Measurements from ENCODE around the gene TPRKB.
"Not testable (repeated sequence)": the region's sequence is repeated elsewhere in the genome, so short reads cannot be mapped to it uniquely, and the experiment has no call there.

TPRKB gene

DNA sequence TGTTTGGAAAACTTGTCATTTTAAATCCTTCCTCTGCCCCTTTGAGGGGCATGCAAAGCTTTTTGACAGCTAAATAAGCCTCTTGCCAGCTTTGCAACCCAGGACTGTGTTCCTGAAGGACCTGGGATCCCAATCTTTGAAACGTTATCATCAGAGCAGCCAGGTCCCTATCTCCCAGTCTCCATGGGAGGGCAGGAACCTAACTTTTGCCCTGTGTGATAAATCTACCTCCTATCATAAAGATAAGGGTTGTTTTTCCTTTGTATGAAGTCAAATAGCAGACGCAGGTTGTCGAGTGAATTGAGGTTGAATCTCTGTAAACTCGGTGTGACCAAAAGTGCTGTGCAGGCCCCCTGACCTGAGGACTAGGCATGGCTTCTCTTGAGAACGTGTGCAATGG lies 30.1 kb downstream of the TPRKB start:
- H3K4me3 ChIP-seq (replicated peaks in 1 of 2; ENCODE audit: low read depth in 2 of 2, low read length in 2 of 2), result no peak overlapping the region
- no peak for DNase-seq (ENCODE audit: low read depth in 2 of 2)
- no peak for TF ChIP-seq CTCF (IDR thresholded peaks at IDR 0.05; ENCODE audit: low read depth, low read length)

DNA sequence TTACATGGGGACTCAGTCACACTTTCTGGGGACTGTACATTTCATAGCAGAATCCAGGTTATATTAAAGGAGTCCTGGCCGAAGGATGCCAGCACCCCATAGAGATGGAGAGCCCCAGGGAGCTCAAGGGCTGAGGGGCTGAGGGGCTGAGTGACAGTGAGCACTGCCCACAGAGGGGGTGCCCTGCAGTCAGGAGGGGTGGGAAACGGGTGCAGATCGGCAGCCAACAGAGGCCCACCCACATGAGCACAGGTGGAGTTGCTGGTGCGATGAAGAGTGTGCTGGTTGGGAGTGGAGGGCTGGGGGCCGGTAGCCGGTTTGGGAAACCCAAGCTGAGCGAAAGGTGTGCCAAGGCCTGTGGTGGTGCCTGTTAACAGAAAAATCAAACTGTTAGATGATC lies 32.1 kb downstream of the TPRKB start:
- TF ChIP-seq CTCF (IDR thresholded peaks at IDR 0.05; ENCODE audit: low read depth, low read length), result no peak
- no peak for DNase-seq (ENCODE audit: low read depth in 2 of 2)
- H3K4me3 ChIP-seq (replicated peaks in 1 of 2; ENCODE audit: low read depth in 2 of 2, low read length in 2 of 2), result no peak overlapping the region

DNA sequence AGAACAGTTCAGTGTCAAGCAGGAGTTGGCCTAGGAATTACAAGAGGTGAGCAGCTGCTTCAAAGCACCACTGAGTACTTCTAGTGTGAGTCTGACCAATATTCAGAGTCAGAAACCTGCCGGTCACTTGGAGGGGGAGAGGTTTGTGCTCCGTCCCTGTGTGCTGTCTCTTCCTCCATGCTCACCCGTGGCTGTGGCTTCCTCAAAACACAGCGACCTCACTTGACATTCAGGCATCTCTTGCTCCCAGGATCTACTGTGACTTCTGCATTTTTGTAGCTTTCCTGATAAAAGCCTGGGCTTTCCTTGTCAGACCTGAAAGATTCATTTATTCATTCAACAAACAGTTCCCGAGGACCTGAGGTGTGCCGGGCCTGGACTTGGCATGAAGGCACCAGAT lies 32.9 kb downstream of the TPRKB start:
- no peak for TF ChIP-seq CTCF (IDR thresholded peaks at IDR 0.05; ENCODE audit: low read depth, low read length)
- H3K4me3 ChIP-seq (replicated peaks in 1 of 2; ENCODE audit: low read depth in 2 of 2, low read length in 2 of 2), result no peak overlapping the region
- no peak for DNase-seq (ENCODE audit: low read depth in 2 of 2)

- no peak overlapping the region for H3K4me3 ChIP-seq (replicated peaks in 1 of 2; ENCODE audit: low read depth in 2 of 2, low read length in 2 of 2)
- DNase-seq (ENCODE audit: low read depth in 2 of 2), result no peak
Observed at GRCh38 chr2:73703675-73704074, 33.5 kb downstream of the TPRKB start.

GRCh38 chr2:73702852-73703493 lies 34.2 kb downstream of the TPRKB start:
- not testable (repeated sequence) for H3K4me3 ChIP-seq (replicated peaks in 1 of 2; ENCODE audit: low read depth in 2 of 2, low read length in 2 of 2)
- DNase-seq (ENCODE audit: low read depth in 2 of 2), result peak in 1 of 2 donors; percentile 72

More at GRCh38 chr2:73703675-73704074, 33.5 kb downstream of the TPRKB start:
- TF ChIP-seq CTCF (IDR thresholded peaks at IDR 0.05; ENCODE audit: low read depth, low read length), result no peak

GRCh38 chr2:73701968-73702665 lies 35.0 kb downstream of the TPRKB start:
- H3K4me3 ChIP-seq (replicated peaks in 1 of 2; ENCODE audit: low read depth in 2 of 2, low read length in 2 of 2), result no peak overlapping the region
- no peak for DNase-seq (ENCODE audit: low read depth in 2 of 2)
- TF ChIP-seq CTCF (IDR thresholded peaks at IDR 0.05; ENCODE audit: low read depth, low read length), result no peak

DNA sequence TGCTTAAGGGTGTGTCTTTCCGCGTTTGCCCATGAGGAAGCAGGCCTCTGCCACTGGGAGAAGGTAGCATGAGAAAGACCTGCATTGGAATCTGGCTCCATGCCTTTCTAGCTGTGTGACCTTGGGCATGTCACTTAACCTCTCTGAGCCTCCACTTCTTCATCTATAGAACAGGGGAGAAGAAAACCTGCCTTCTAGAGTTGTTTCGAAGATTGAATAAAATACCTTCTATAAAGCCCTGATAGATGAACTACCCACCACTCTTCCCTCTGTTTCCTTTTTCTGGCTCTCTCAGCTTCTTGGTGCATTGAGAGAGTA lies 35.7 kb downstream of the TPRKB start:
- not testable (repeated sequence) for DNase-seq (ENCODE audit: low read depth in 2 of 2); H3K4me3 ChIP-seq (replicated peaks in 1 of 2; ENCODE audit: low read depth in 2 of 2, low read length in 2 of 2)
